GM12878 (cell line): Measurements from ENCODE around the gene MTHFD2. TPM values are rescaled to one million over a fixed set of nuclear protein-coding genes. Genes with fewer than 3 reads are reported as not detected.

Experiments
- BHLHE40 ChIP-seq, 2 experiments: fragments of 450-650 bp in 1 of 2; IDR thresholded peaks; 2 replicates each; pipeline ENCODE4 v1.6.1; 2011 to 2017; ENCODE audit warnings: low read depth in 2 of 2, borderline replicate concordance in 1 of 2, improper control_type of control experiment in 1 of 2, low read length in 1 of 2, mild to moderate bottlenecking in 1 of 2
- EED ChIP-seq: sonication (generic); IDR thresholded peaks from 2 replicates; pipeline ENCODE4 v1.6.1; 2016; ENCODE audit warnings: antibody characterized with exemption, low read depth
- EGR1 ChIP-seq, 2 experiments: IDR thresholded peaks; 1 replicate in 1 of 2; 2 replicates in 1 of 2; pipeline ENCODE4 v1.6.1; 2011 to 2012; ENCODE audit warnings: low read depth in 2 of 2, low read length in 2 of 2, borderline replicate concordance in 1 of 2, mild to moderate bottlenecking in 1 of 2, moderate library complexity in 1 of 2
- ESRRA ChIP-seq: IDR thresholded peaks from 2 replicates; pipeline ENCODE4 v1.6.1; 2012; ENCODE audit warnings: mild to moderate bottlenecking, low read length, improper control_type of control experiment
- ETV6 ChIP-seq, 2 experiments: fragments of 450-650 bp in 1 of 2; IDR thresholded peaks in 1 of 2; conservative IDR thresholded peaks in 1 of 2; 2 replicates each; pipeline ENCODE4 v1.6.1; 2014; ENCODE audit warnings: antibody characterized with exemption in 1 of 2, borderline replicate concordance in 1 of 2, low read depth in 1 of 2, mild to moderate bottlenecking in 1 of 2, moderate library complexity in 1 of 2
- FOXM1 ChIP-seq: IDR thresholded peaks from 2 replicates; pipeline ENCODE4 v1.6.1; 2012; ENCODE audit warnings: low read depth, mild to moderate bottlenecking, inconsistent platforms, low read length, moderate library complexity
- IKZF2 ChIP-seq, 2 experiments: fragments of 450-650 bp; IDR thresholded peaks; 2 replicates each; pipeline ENCODE4 v1.6.1; 2017; ENCODE audit warnings: mild to moderate bottlenecking in 2 of 2, moderate library complexity in 2 of 2
- IRF4 ChIP-seq: IDR thresholded peaks from 2 replicates; pipeline ENCODE4 v1.6.1; 2011; ENCODE audit warnings: low read depth, low read length
- POLR2A ChIP-seq: IDR thresholded peaks from 2 replicates; pipeline ENCODE4 v1.6.1; 2011; ENCODE audit warnings: low read depth, mild to moderate bottlenecking, low read length
- POLR2AphosphoS2 ChIP-seq: IDR thresholded peaks from 2 replicates; pipeline ENCODE4 v1.6.1; 2011; ENCODE audit warnings: low read depth, mild to moderate bottlenecking, low read length, improper control_type of control experiment, moderate library complexity
- POLR2AphosphoS5 ChIP-seq: IDR thresholded peaks from 2 replicates; pipeline ENCODE4 v1.6.1; 2011; ENCODE audit warnings: mild to moderate bottlenecking, low read length, inconsistent platforms
- RELA ChIP-seq: fragments of 450-650 bp; IDR thresholded peaks from 2 replicates; pipeline ENCODE4 v1.8.0; 2014; ENCODE audit warnings: borderline replicate concordance; ENCODE audit not compliant: partially characterized antibody
- SUPT20H ChIP-seq: IDR thresholded peaks from 2 replicates; pipeline ENCODE4 v1.6.1; 2011; ENCODE audit warnings: low read depth, mild to moderate bottlenecking, low read length, moderate library complexity, borderline replicate concordance; ENCODE audit not compliant: control insufficient read depth
- WRNIP1 ChIP-seq: IDR thresholded peaks from 2 replicates; pipeline ENCODE4 v1.6.1; 2011; ENCODE audit warnings: low read depth, low read length, improper control_type of control experiment, borderline replicate concordance
- ZNF207 ChIP-seq: fragments of 450-650 bp; IDR thresholded peaks from 2 replicates; pipeline ENCODE4 v1.6.1; 2014; ENCODE audit warnings: antibody characterized with exemption, mild to moderate bottlenecking, borderline replicate concordance
- polyA plus RNA-seq, 11 experiments: library from polyadenylated mRNA; depleted of rRNA in 4 of 11; unstranded in 6 of 11; stranded (reverse) in 5 of 11; fragments of >200 nt; fragmentation: Nextera tagmentation in 4 of 11; fragmentation: Illumina TruSeq in 1 of 11; extraction: Ambion mirVana in 4 of 11; extraction: Trizol in 1 of 11; gene quantifications; 1 replicate in 1 of 11; 2 replicates in 10 of 11; pipeline versions ENCODE4 v1.2.1 to v1.2.3, GENCODE V29; 2011 to 2016; ENCODE audit warnings: inconsistent platforms in 2 of 11, missing spikeins in 2 of 11, low read depth in 1 of 11
- total RNA-seq, 4 experiments: library from RNA; depleted of rRNA in 3 of 4; stranded (reverse); fragments of >200 nt in 3 of 4; fragmentation: Illumina TruSeq in 1 of 4; extraction: Trizol in 1 of 4; gene quantifications; 2 replicates each; pipeline versions ENCODE4 v1.2.1 to v1.2.3, GENCODE V29; 2013 to 2021
- TF ChIP-seq, protein P1 (sequence below): fragments of 450-650 bp; IDR thresholded peaks from 2 replicates; pipeline ENCODE4 v1.6.1; 2017; ENCODE audit warnings: low read depth, mild to moderate bottlenecking, moderate library complexity

The MTHFD2 gene
- total and polyA plus RNA-seq, 10 of the 15 experiments (the other 5 are each of a cell fraction or from before 2014, with no cell fraction given): 128 to 292 (median 150) TPM

DNA sequence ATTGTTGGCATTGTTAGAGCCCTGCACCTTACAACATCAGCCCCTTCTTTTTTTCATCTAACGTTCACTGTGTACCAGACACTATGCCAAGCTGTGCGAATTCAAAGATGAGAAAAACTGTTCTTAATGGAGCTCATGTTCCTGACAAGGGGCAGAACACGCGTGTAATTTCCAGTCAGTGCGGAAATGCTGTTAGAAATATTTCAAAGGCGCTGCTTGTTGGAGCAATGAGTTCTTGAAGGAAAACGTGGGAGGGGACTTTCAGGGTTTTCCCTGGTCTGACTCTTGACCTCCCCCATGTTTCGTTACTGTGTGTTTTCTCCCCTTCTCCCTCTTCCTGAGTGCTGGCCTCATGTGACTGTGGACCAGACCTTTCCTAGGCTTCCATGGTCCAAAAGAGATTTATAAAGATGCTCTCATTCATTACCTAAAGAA lies 1.5 kb downstream of the MTHFD2 start (continued):
- TF ChIP-seq SUPT20H (no peak), BHLHE40 (IDR thresholded peaks at IDR 0.05; ENCODE audit: borderline replicate concordance in 1 of 2, low read depth in 2 of 2, low read length in 1 of 2) (peak; percentile 11 to 13; a peak in 1 of 4 replicates), ESRRA (no peak), FOXM1 (peak; percentile 22; the same call in 1 of the 2 replicates), WRNIP1 (peak; percentile 80; the same call in 1 of the 2 replicates), EED (peak; percentile 49; the same call in 1 of the 2 replicates), ZNF207 (no peak), POLR2AphosphoS5 (peak; percentile 54; the same call in 1 of the 2 replicates), RELA (peak; percentile 82), ETV6 (conservative IDR thresholded peaks at IDR 0.05 in 1 of 2, IDR thresholded peaks at IDR 0.05 in 1 of 2; ENCODE audit: borderline replicate concordance in 1 of 2, low read depth in 1 of 2) (peak in 1 of 2 experiments; percentile 44; a peak in 1 of 4 replicates), EGR1 (IDR thresholded peaks at IDR 0.05; ENCODE audit: borderline replicate concordance in 1 of 2, low read depth in 2 of 2, low read length in 2 of 2) (peak in 1 of 2 experiments; percentile 77; a peak in 2 of 3 replicates), IRF4 (0 out of 2 replicates have a peak, but pooled peaks have one; percentile 28), IKZF2 (IDR thresholded peaks at IDR 0.05) (peak; percentile 55 to 69), POLR2A (peak; percentile 60), POLR2AphosphoS2 (no peak)
- TF ChIP-seq, protein P1, sequence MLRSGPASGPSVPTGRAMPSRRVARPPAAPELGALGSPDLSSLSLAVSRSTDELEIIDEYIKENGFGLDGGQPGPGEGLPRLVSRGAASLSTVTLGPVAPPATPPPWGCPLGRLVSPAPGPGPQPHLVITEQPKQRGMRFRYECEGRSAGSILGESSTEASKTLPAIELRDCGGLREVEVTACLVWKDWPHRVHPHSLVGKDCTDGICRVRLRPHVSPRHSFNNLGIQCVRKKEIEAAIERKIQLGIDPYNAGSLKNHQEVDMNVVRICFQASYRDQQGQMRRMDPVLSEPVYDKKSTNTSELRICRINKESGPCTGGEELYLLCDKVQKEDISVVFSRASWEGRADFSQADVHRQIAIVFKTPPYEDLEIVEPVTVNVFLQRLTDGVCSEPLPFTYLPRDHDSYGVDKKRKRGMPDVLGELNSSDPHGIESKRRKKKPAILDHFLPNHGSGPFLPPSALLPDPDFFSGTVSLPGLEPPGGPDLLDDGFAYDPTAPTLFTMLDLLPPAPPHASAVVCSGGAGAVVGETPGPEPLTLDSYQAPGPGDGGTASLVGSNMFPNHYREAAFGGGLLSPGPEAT: peak; percentile 70; the same call in 1 of the 2 replicates
